ENCODE results near the gene STING1. TPM values are rescaled to one million over a fixed set of nuclear protein-coding genes. Genes with fewer than 3 reads are reported as not detected.
A peak's percentile ranks its signal among the peaks of the same experiment; 100 is the strongest.

Gene STING1
- total RNA-seq, 4 donors from 2014 or later, result 28.4 to 59.9 (median 38.6) TPM

DNA sequence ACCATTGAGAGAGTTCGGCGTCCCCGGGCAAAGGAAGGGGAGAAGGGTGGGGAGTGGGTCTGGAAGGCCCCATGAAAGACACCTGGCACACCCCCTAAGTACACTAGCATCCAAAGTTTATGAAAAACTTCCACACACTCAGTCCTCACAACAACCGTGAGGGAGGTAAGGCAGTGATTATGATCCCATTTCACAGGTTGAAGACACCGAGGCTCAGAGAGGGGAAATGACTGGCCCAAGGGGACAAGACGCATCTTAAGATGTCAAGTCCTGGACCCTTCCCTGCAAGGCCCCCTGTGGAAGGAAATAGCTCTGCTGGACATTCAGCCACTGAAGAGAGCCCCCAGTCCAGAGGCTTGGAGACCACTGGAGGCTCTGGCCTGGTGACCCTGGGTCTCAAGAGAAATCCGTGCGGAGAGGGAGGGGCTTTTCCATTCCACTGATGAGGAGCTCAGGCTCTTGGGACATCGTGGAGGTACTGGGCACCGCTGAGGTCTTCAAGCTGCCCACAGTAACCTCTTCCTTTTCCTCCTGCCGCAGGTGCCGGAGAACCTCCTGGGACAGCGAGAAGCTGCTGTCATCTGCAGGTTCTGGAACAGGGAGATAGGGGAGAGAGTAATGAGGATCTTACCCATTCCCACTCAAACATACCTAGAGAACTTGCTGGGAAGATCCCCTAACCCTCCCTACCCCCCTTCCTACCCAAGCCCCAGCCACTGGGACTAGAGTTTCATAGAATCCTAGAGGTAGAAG is 6.5 kb downstream of the STING1 start:
- H3K4me1 ChIP-seq, result peaks cover 0 to 31% of the 10 kb centered on the region in 2 donors
- no peak overlapping the region for H3K27ac ChIP-seq
- peaks cover 0 to 4% of the 10 kb centered on the region in 2 donors for H3K36me3 ChIP-seq

DNA sequence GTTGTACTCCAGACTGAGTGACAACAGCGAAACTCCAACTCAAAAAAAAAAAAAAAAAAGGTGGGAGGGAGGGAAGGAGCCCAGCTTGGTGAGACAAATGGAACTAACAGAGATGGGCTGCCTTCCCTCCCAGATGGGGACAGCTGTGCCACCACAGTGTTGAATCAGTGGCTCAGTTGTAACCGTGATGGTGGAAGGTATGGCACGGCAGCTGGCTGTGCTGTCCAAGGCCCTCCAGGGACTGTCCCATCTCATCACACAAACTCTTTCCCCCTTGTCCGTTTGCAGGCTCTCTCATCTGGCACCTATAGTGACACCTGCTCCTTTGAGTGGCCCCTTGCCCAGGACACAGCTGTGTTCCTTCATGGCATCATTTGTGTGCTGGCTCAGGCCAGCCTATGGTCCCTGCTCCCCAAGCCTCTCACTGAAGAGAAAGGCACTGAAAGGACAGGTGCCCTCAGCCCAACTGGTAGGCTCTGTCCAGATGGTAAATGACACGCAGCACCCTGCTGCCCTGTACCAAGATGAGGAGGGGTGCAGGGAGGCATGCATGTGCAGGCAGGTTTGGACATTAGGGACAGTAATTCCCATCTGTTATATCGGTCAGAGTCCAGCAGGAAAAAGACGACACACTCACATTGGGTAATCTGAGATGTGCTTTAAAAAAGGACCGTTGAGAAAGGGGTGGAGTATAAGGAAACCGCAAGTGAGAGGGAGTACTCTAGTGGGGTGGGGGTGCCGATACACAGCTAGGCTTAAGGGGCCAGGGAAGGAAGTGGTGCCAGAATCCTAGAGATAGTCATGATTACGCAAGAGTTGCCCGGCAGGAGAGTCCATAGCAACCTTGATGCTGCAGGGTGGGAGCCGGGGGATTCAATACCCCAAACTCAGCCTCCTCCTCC is 7.4 kb downstream of the STING1 start:
- Histone ChIP-seq H3K36me3 (peaks cover 0 to 4% of the 10 kb centered on the region in 2 donors), H3K27ac (no peak overlapping the region), H3K27me3 (no peaks in the 10 kb centered on the region), H3K9me3 (no peaks in the 10 kb centered on the region), H3K4me3 (replicated peaks in 1 of 3) (no peak overlapping the region), H3K4me1 (peaks cover 0 to 24% of the 10 kb centered on the region in 2 donors)
- intact Hi-C loops (cut with DNase I), result no loop called here
- WGBS, 2 donors, result 66 to 70% methylated on average over 13 of the region's 13 CpGs
- TF ChIP-seq POLR2A (IDR thresholded peaks at IDR 0.05), result no peak
- TF ChIP-seq, protein P1, sequence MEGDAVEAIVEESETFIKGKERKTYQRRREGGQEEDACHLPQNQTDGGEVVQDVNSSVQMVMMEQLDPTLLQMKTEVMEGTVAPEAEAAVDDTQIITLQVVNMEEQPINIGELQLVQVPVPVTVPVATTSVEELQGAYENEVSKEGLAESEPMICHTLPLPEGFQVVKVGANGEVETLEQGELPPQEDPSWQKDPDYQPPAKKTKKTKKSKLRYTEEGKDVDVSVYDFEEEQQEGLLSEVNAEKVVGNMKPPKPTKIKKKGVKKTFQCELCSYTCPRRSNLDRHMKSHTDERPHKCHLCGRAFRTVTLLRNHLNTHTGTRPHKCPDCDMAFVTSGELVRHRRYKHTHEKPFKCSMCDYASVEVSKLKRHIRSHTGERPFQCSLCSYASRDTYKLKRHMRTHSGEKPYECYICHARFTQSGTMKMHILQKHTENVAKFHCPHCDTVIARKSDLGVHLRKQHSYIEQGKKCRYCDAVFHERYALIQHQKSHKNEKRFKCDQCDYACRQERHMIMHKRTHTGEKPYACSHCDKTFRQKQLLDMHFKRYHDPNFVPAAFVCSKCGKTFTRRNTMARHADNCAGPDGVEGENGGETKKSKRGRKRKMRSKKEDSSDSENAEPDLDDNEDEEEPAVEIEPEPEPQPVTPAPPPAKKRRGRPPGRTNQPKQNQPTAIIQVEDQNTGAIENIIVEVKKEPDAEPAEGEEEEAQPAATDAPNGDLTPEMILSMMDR (IDR thresholded peaks at IDR 0.05), result no peak
- no peak for DNase-seq

More for the DNA sequence above, 6.5 kb downstream of the STING1 start:
- no peak for DNase-seq
- TF ChIP-seq POLR2A (IDR thresholded peaks at IDR 0.05), result no peak
- TF ChIP-seq, protein P1 (IDR thresholded peaks at IDR 0.05), result no peak
- no peaks in the 10 kb centered on the region for H3K9me3 ChIP-seq
- intact Hi-C loops (cut with DNase I), result no loop called here
- H3K27me3 ChIP-seq, result no peaks in the 10 kb centered on the region
- no peak overlapping the region for H3K4me3 ChIP-seq (replicated peaks in 1 of 3)
- 84 to 89% methylated on average over 12 to 13 of the region's 13 CpGs for WGBS, 2 donors

DNA sequence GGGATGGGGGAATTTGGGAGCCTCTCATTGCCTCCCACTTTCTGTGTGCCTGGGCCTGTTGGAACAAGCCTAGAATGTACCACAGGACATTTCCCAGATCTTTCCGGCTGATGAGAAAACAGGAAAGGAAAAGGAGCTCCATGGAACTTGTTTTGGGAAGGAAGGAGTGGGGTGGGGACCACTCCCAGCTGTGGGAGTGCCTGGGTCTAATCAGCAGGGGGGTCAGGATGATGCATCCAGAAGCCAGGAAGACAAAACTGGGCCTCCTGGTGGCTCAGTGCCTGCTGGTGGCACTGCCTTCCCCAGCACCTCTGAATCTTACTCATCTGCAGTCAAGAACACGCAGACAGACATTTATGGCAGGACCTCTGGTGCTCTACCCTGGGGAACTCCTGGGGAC is 9.0 kb downstream of the STING1 start:
- no peaks in the 10 kb centered on the region for H3K27me3 ChIP-seq
- intact Hi-C loops (cut with DNase I), result no loop called here
- H3K4me1 ChIP-seq, result peaks cover 0 to 21% of the 10 kb centered on the region in 2 donors
- no peak overlapping the region for H3K4me3 ChIP-seq (replicated peaks in 1 of 3)
- TF ChIP-seq, protein P1 (IDR thresholded peaks at IDR 0.05), result no peak
- no peak for TF ChIP-seq POLR2A (IDR thresholded peaks at IDR 0.05)
- H3K36me3 ChIP-seq, result peaks cover 0 to 4% of the 10 kb centered on the region in 2 donors
- DNase-seq, result no peak
- H3K27ac ChIP-seq, result peak overlapping the region in 2 of 3 donors; percentile 27 to 29
- 72 to 87% methylated on average over 2 of the region's 2 CpGs for WGBS, 2 donors
- H3K9me3 ChIP-seq, result no peaks in the 10 kb centered on the region

DNA sequence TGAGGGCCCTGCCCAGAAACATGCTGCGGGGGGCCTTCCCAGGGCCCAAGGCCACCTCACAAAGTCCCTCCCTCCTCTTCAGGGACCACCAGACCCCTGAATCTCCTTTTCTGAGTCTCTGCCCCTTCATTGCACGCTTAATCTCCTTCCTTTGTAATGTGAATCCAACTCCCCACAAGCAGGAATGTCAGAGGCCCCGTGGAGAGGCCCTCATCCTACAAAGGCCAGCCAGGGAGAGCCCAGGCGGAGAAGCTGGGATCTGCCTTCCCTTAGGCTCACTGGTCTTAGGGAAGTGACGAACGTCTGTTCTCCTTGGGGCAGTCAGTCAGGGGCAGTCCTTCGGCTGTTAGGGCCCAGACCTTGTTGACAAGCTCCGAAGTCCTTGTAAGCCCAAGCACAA is 9.5 kb downstream of the STING1 start:
- Histone ChIP-seq H3K4me1 (peaks cover 0 to 21% of the 10 kb centered on the region in 2 donors), H3K4me3 (replicated peaks in 1 of 3) (no peak overlapping the region), H3K36me3 (peaks cover 0 to 4% of the 10 kb centered on the region in 2 donors), H3K9me3 (no peaks in the 10 kb centered on the region), H3K27ac (peak overlapping the region in 2 of 3 donors; percentile 27 to 29), H3K27me3 (no peaks in the 10 kb centered on the region)
- intact Hi-C loops (cut with DNase I), result no loop called here
- 70 to 73% methylated on average over 8 of the region's 8 CpGs for WGBS, 2 donors
- TF ChIP-seq POLR2A (IDR thresholded peaks at IDR 0.05), result no peak
- TF ChIP-seq, protein P1 (IDR thresholded peaks at IDR 0.05), result no peak
- DNase-seq, result no peak
